GM10248 (cell line): Measurements from ENCODE around the gene HKDC1.
"Not testable (repeated sequence)": the region's sequence is repeated elsewhere in the genome, so short reads cannot be mapped to it uniquely, and the experiment has no call there.

Source experiments
- CTCF ChIA-PET: fragments of 300-600 bp; sonication (Branson Sonifier 250); formaldehyde crosslinking; extraction: SDS; loops from one replicate; lab custom pipeline; 2021; ENCODE audit warnings: antibody characterized with exemption; lab: Yijun Ruan, JAX
- POLR2A ChIA-PET: fragments of 350-650 bp; sonication (Branson Sonifier 250); formaldehyde crosslinking; extraction: SDS; loops from one replicate; lab custom pipeline; 2020; ENCODE audit warnings: antibody characterized with exemption; lab: Yijun Ruan, JAX
- DNase-seq: peaks from one replicate; pipeline ENCODE4 v3.0.0; 2012; ENCODE audit errors: extremely low spot score
- TF ChIP-seq, protein P1 (sequence below): IDR thresholded peaks from 2 replicates; pipeline ENCODE4 v1.5.1; 2012; ENCODE audit warnings: mild to moderate bottlenecking, low read depth; ENCODE audit errors: extremely low read depth, missing control alignments, control extremely low read depth

Gene HKDC1

GRCh38 chr10:69220041-69220451, at the start of gene HKDC1:
Gene HKDC1 (plus strand): TSS chr10:69220332. CDS start chr10:69220436, 104 bp downstream.
- ChIA-PET POLR2A (no interaction called here), CTCF (interaction anchor here (1.4 kb wide), 1 partner anchor 9 kb away, joined by 3 read pairs; no protein-coding TSS in a partner anchor)
- no peak for DNase-seq
- TF ChIP-seq, protein P1, sequence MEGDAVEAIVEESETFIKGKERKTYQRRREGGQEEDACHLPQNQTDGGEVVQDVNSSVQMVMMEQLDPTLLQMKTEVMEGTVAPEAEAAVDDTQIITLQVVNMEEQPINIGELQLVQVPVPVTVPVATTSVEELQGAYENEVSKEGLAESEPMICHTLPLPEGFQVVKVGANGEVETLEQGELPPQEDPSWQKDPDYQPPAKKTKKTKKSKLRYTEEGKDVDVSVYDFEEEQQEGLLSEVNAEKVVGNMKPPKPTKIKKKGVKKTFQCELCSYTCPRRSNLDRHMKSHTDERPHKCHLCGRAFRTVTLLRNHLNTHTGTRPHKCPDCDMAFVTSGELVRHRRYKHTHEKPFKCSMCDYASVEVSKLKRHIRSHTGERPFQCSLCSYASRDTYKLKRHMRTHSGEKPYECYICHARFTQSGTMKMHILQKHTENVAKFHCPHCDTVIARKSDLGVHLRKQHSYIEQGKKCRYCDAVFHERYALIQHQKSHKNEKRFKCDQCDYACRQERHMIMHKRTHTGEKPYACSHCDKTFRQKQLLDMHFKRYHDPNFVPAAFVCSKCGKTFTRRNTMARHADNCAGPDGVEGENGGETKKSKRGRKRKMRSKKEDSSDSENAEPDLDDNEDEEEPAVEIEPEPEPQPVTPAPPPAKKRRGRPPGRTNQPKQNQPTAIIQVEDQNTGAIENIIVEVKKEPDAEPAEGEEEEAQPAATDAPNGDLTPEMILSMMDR, result no peak

GRCh38 chr10:69172241-69172982, 47.7 kb upstream of the HKDC1 start:
- TF ChIP-seq, protein P1, result no peak
- CTCF ChIA-PET, result interaction anchor here (1.0 to 1.9 kb wide), 6 partner anchors 13 to 236 kb away, joined by 3 to 6 read pairs (median 4); partner anchors contain the start of gene DDX21
- POLR2A ChIA-PET, result no interaction called here
- DNase-seq, result peak; percentile 29

DNA sequence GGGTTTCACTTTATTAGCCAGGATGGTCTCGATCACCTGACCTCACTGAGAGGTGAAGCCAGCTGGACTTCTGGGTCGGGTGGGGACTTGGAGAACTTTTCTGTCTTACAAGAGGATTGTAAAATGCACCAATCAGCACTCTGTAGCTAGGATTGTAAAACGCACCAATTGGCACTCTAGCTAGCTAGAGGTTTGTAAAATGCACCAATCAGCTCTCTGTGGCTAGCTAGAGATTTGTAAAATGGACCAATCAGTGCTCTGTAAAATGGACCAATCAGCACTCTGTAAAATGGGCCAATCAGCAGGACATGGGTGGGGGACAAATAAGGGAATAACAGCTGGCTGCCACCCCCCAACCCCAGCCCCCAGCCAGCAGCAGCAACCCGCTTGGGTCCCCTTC, 44.8 kb upstream of the HKDC1 start:
- POLR2A ChIA-PET, result interaction anchor here (0.6 kb wide), 1 partner anchor 78 kb away, joined by 4 read pairs; no protein-coding TSS in a partner anchor
- DNase-seq, result not testable (repeated sequence)

GRCh38 chr10:69176823-69177222, 43.3 kb upstream of the HKDC1 start:
- TF ChIP-seq, protein P1, result no peak
- no peak for DNase-seq
- CTCF ChIA-PET, result no interaction called here
- POLR2A ChIA-PET, result no interaction called here

More for the DNA sequence above, 44.8 kb upstream of the HKDC1 start:
- CTCF ChIA-PET, result interaction anchor here (1.0 to 1.6 kb wide), 2 partner anchors 9 to 224 kb away, joined by 4 to 5 read pairs; no protein-coding TSS in a partner anchor

DNA sequence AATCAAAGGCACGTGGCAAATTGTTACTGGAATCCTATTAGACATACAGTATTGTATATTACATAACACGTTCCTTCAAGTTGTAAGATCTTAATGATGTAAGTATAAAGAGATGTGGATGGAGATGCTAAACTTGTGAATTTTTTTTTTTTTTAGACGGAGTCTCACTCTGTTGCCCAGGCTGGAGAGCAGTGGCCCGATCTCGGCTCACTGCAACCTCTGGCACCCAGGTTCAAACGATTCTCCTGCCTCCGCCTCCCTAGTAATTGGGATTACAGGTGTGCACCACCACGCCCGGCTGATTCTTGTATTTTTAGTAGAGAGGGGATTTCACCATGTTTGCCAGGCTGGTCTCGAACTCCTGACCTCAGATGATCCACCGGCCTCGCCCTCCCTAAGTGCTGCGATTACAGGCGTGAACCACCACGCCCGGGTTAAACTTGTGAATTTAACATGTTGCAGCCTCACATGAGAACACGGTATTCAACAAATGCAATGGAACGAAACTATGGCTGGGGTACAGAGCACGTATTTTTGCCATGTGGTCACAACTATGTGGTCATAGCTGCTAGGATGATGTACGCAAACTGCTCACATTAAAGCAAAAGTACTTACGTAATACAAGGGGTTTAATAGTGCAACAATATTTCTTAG, 40.9 kb upstream of the HKDC1 start:
- ChIA-PET POLR2A (no interaction called here), CTCF (no interaction called here)
- peak; percentile 29 for DNase-seq
- TF ChIP-seq, protein P1, result no peak

GRCh38 chr10:69179743-69180524, 40.2 kb upstream of the HKDC1 start, which contains the start of gene SUPV3L1:
Gene SUPV3L1 (plus strand): TSS chr10:69180234. CDS start chr10:69180292, 58 bp downstream.
- DNase-seq, result peak; percentile 93
- ChIA-PET POLR2A (interaction anchor here (0.6 kb wide), 1 partner anchor 51 kb away, joined by 3 read pairs; no protein-coding TSS in a partner anchor), CTCF (no interaction called here)
- TF ChIP-seq, protein P1, result no peak
